Calu3 (cell line): Measurements from ENCODE around the gene BCOR. TPM values are rescaled to one million over a fixed set of nuclear protein-coding genes. Genes with fewer than 3 reads are reported as not detected.
A peak's percentile ranks its signal among the peaks of the same experiment; 100 is the strongest.

ENCODE experiments used
- BruUV-seq: library from RNA; stranded (reverse); fragments of 400-500 nt; replicated peaks from 2 replicates; lab custom pipeline; 2021; lab: Mats Ljungman, UMichigan
- CTCF ChIA-PET: fragments of 300-600 bp; sonication (Branson Sonifier 250); formaldehyde crosslinking; loops from one replicate; lab custom pipeline; 2022; ENCODE audit warnings: antibody characterized with exemption; lab: Charles Lee
- DNase-seq: peaks from one replicate; pipeline ENCODE4 v3.0.0; 2022
- H3K27ac Mint-ChIP-seq: one replicate; pipeline ENCODE4 v1.8.0; 2022; ENCODE audit warnings: mixed read lengths; ENCODE audit not compliant: unreplicated experiment
- H3K27me3 Mint-ChIP-seq: one replicate; pipeline ENCODE4 v1.8.0; 2022; ENCODE audit warnings: mixed read lengths; ENCODE audit not compliant: unreplicated experiment
- H3K36me3 Mint-ChIP-seq: one replicate; pipeline ENCODE4 v1.8.0; 2022; ENCODE audit warnings: mild to moderate bottlenecking, moderate library complexity, mixed read lengths; ENCODE audit not compliant: insufficient read depth, unreplicated experiment
- H3K4me1 Mint-ChIP-seq: one replicate; pipeline ENCODE4 v1.8.0; 2022; ENCODE audit warnings: mild to moderate bottlenecking, low read depth, mixed read lengths; ENCODE audit not compliant: unreplicated experiment
- H3K4me3 Mint-ChIP-seq: one replicate; pipeline ENCODE4 v1.8.0; 2022; ENCODE audit warnings: mild to moderate bottlenecking, low read depth, moderate library complexity, mixed read lengths; ENCODE audit not compliant: unreplicated experiment
- H3K9me3 Mint-ChIP-seq: one replicate; pipeline ENCODE4 v1.8.0; 2022; ENCODE audit warnings: low read depth, mixed read lengths; ENCODE audit not compliant: unreplicated experiment
- intact Hi-C: fragments of 100-400 bp; cut with micrococcal nuclease; formaldehyde crosslinking; loops from one replicate; pipeline ENCODE4 v1.10.0; 2022; ENCODE audit not compliant: unreplicated experiment
- total RNA-seq: library from RNA; stranded (reverse); gene quantifications from 2 replicates; pipeline ENCODE4 v1.2.3, GENCODE V29; 2022
- TF ChIP-seq, protein P1 (sequence below): fragments of 200-600 bp; IDR thresholded peaks from one replicate; pipeline ENCODE4 v1.8.0; 2022; ENCODE audit warnings: antibody characterized with exemption; ENCODE audit not compliant: unreplicated experiment

BCOR gene
- total RNA-seq, 1 experiment from 2014 or later, result 21.1 TPM

DNA sequence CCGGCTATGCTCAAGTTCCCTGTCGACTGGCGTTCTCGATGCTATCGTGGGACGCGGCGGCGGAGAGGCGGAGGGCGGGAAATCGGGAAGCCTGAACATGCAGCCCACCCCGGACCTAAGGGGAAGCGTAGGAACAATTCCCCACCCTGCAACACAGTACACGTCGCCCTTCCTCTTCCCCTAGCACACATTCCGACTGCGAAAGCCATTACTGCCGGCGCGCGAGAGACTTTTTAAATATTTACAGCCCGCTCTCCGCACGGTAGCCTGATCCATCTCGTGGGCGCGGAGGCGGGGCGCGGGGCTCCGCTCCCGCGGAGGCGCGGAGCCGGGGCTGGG, 48.1 kb upstream of the BCOR start:
- peaks cover 14% of the 10 kb centered on the region for H3K4me1 Mint-ChIP-seq
- no peaks in the 10 kb centered on the region for H3K9me3 Mint-ChIP-seq
- no TSS peak for BruUV-seq
- TF ChIP-seq, protein P1, sequence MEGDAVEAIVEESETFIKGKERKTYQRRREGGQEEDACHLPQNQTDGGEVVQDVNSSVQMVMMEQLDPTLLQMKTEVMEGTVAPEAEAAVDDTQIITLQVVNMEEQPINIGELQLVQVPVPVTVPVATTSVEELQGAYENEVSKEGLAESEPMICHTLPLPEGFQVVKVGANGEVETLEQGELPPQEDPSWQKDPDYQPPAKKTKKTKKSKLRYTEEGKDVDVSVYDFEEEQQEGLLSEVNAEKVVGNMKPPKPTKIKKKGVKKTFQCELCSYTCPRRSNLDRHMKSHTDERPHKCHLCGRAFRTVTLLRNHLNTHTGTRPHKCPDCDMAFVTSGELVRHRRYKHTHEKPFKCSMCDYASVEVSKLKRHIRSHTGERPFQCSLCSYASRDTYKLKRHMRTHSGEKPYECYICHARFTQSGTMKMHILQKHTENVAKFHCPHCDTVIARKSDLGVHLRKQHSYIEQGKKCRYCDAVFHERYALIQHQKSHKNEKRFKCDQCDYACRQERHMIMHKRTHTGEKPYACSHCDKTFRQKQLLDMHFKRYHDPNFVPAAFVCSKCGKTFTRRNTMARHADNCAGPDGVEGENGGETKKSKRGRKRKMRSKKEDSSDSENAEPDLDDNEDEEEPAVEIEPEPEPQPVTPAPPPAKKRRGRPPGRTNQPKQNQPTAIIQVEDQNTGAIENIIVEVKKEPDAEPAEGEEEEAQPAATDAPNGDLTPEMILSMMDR, result no peak
- intact Hi-C loops, result no loop called here
- peaks cover 4% of the 10 kb centered on the region for H3K36me3 Mint-ChIP-seq
- DNase-seq, result no peak
- no peak overlapping the region for H3K27ac Mint-ChIP-seq
- H3K4me3 Mint-ChIP-seq, result peak overlapping the region; percentile 62
- H3K27me3 Mint-ChIP-seq, result no peaks in the 10 kb centered on the region
- CTCF ChIA-PET, result no interaction called here

DNA sequence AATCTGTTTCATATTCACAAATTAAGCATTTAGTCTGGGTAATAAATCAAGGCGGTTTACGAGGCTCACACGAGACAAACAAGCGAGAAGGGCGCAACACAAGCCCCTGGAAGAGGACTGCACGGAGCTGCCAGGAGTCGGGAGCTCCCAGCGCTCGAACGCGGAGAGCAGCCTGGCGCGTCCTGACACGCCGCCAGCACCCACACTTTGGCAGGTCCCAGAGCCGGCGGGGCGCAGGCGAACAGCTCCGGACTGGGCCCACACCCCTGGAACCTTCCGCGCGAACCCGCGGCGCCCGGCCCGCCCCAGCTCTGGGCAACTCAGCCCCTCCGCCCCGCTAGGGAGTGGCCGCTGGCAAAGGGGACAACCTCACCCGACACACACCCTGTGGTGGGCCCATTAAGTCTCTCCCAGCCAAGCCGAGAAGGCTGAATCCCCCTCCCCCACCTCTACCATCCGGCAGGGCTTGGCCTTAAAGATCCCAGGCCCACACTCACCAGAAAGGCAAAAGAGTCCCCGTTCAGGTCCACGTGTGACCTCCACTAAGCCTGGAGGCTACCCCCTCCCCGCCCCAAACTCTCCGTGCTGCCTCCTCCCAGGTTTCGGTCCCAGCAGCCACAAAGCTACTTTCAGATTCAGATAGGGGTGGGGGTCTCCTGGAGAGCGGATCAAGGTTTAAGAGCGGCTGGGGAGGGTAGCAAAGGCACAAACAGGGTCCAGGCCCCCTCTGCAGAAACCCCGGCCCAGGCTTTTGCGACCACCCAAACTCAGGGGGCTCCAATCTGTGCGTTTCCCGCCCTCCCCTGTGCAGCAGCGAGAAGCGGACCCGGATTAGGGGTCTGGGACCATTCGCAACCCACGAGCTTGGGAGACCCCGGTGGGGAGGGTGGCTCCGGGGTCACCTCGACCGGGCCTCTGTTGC, 47.5 kb upstream of the BCOR start:
- TF ChIP-seq, protein P1, result no peak
- Mint-ChIP-seq H3K4me3 (peak overlapping the region; percentile 62), H3K36me3 (peaks cover 7% of the 10 kb centered on the region), H3K4me1 (peaks cover 17% of the 10 kb centered on the region), H3K27ac (no peak overlapping the region), H3K27me3 (no peaks in the 10 kb centered on the region), H3K9me3 (no peaks in the 10 kb centered on the region)
- CTCF ChIA-PET, result no interaction called here
- intact Hi-C loops, result no loop called here
- no peak for DNase-seq
- BruUV-seq, result no TSS peak

DNA sequence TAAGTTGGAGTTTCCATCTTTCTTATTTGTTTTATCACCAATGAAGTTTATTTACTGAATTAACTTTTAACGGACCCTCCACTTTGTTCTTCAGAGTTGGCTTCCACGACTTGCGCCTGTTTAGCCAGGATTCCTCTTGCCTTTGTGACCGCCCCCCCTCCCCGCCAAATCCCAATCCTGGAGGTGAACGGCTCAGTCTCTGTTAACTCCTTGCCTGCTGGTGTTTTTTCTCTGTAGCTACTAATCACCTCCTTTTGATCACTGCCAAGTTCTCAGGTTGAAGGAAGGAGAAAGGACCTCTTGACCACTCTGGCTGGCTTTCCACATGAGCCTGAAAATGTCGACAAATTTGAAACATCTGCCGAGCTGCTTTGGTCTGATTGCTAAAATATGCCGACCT, 46.8 kb upstream of the BCOR start:
- Mint-ChIP-seq H3K4me1 (peaks cover 17% of the 10 kb centered on the region), H3K27me3 (no peaks in the 10 kb centered on the region), H3K36me3 (peaks cover 7% of the 10 kb centered on the region), H3K4me3 (no peak overlapping the region), H3K9me3 (no peaks in the 10 kb centered on the region), H3K27ac (no peak overlapping the region)
- TF ChIP-seq, protein P1, result no peak
- CTCF ChIA-PET, result no interaction called here
- intact Hi-C loops, result no loop called here
- no peak for DNase-seq
- no TSS peak for BruUV-seq

DNA sequence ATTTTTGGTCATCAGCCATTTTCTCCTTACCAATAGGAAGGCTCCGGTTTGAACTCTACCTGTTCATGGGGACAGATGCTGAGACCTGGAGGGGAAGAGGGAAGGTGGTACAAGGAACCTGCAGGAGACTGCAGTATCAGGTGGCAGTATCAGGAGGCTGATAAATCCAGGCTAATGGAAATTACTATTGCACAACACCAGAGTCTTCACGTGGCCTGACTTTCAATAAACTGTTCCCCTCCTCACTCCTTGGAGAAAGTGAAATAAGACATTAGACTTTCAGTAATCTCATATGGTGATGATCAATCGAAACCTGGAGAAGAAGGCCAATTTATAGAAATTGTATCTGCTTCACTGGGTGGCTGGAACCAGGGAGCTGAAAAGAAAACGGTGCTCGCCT, 46.2 kb upstream of the BCOR start:
- Mint-ChIP-seq H3K4me3 (no peak overlapping the region), H3K27me3 (no peaks in the 10 kb centered on the region), H3K4me1 (peaks cover 17% of the 10 kb centered on the region), H3K36me3 (peaks cover 7% of the 10 kb centered on the region), H3K27ac (no peak overlapping the region), H3K9me3 (no peaks in the 10 kb centered on the region)
- CTCF ChIA-PET, result no interaction called here
- TF ChIP-seq, protein P1, result no peak
- no TSS peak for BruUV-seq
- intact Hi-C loops, result no loop called here
- no peak for DNase-seq
